K562 (cell line): ENCODE measurements around the gene TMEM203. TPM values are rescaled to one million over a fixed set of nuclear protein-coding genes. Genes with fewer than 3 reads are reported as not detected.
A peak's percentile ranks its signal among the peaks of the same experiment; 100 is the strongest.

Experiments used
- ATAC-seq: fragments of 200-7000 bp; cut with Tn5 transposase; 3 replicates; pipeline ENCODE4 v1.9.1; 2020; ENCODE audit warnings: moderate library complexity
- BruUV-seq: library from RNA; stranded (reverse); fragments of 400-500 nt; replicated peaks from 2 replicates; lab custom pipeline; 2021; lab: Mats Ljungman, UMichigan
- CTCF ChIA-PET: fragments of 300-600 bp; formaldehyde crosslinking; extraction: SDS; loops from one replicate; lab custom pipeline; 2021; ENCODE audit warnings: low intra/inter-chr PET ratio; lab: Yijun Ruan, JAX
- POLR2A ChIA-PET: fragments of 300-600, 350-650 bp; sonication (Branson Sonifier 250); formaldehyde crosslinking; extraction: SDS; loops from one replicate; lab custom pipeline; 2021; ENCODE audit warnings: antibody characterized with exemption, inconsistent platforms; lab: Yijun Ruan, JAX
- DNase-seq, 4 experiments: peaks; one replicate each; pipeline versions ENCODE4 v3.0.0 to v3.0.0-alpha.2; 2011 to 2018; ENCODE audit warnings: low spot score in 3 of 4, mixed read lengths in 3 of 4; ENCODE audit errors: extremely low read depth in 1 of 4
- FAIRE-seq: peaks from 2 replicates; lab custom pipeline; 2011; peaks lifted over from hg19 to GRCh38; lab: Jason Lieb, UNC
- H2AFZ ChIP-seq: 2 replicates; pipeline ENCODE4 v1.6.0; 2011; ENCODE audit warnings: low read depth, low read length, control low read depth, inconsistent platforms
- H3K27ac ChIP-seq: fragments of 200-600 bp; 3 replicates; pipeline ENCODE4 v1.8.0; 2011; ENCODE audit warnings: low read depth, mild to moderate bottlenecking, control low read depth, inconsistent platforms, low read length, moderate library complexity, mixed read lengths; ENCODE audit errors: extremely low read depth
- H3K27me3 ChIP-seq, 2 experiments: fragments of 300-600 bp in 1 of 2; 2 replicates in 1 of 2; 3 replicates in 1 of 2; pipeline versions ENCODE4 v1.6.0 to v1.8.0; 2011; ENCODE audit warnings: inconsistent platforms in 2 of 2, low read length in 2 of 2, mild to moderate bottlenecking in 1 of 2, mixed read lengths in 1 of 2, moderate library complexity in 1 of 2; ENCODE audit not compliant: control insufficient read depth in 2 of 2, insufficient read depth in 2 of 2
- H3K36me3 ChIP-seq: fragments of 300-600 bp; 3 replicates; pipeline ENCODE4 v1.8.0; 2011; ENCODE audit warnings: mild to moderate bottlenecking, low read length, inconsistent platforms; ENCODE audit not compliant: control insufficient read depth, insufficient read depth
- H3K4me1 ChIP-seq, 2 experiments: fragments of 200-600 bp in 1 of 2; replicated peaks in 1 of 2; 2 replicates in 1 of 2; 3 replicates in 1 of 2; pipeline versions ENCODE4 v1.5.1 to v1.8.0; 2011; ENCODE audit warnings: inconsistent platforms in 2 of 2, low read length in 2 of 2, mild to moderate bottlenecking in 1 of 2, mixed read lengths in 1 of 2, moderate library complexity in 1 of 2; ENCODE audit not compliant: control insufficient read depth in 2 of 2, insufficient read depth in 2 of 2
- H3K4me2 ChIP-seq: 2 replicates; pipeline ENCODE4 v1.6.1; 2011; ENCODE audit warnings: low read length, control low read depth, inconsistent platforms, mixed read lengths; ENCODE audit not compliant: insufficient read depth
- H3K4me3 ChIP-seq: fragments of 200-600 bp; sonication (generic), shearing (Covaris generic); 2 replicates; pipeline ENCODE4 v1.5.1; 2016; ENCODE audit warnings: control low read depth, inconsistent platforms
- H3K79me2 ChIP-seq: fragments of 200-600 bp; 3 replicates; pipeline ENCODE4 v1.8.0; 2011; ENCODE audit warnings: low read length, inconsistent platforms; ENCODE audit not compliant: control insufficient read depth, insufficient read depth
- H3K9ac ChIP-seq, 2 experiments: 2 replicates each; pipeline versions ENCODE4 v1.6.0 to v1.6.1; 2011; ENCODE audit warnings: low read depth in 2 of 2, low read length in 2 of 2, control low read depth in 1 of 2, inconsistent platforms in 1 of 2, mild to moderate bottlenecking in 1 of 2, mixed read lengths in 1 of 2; ENCODE audit not compliant: insufficient read depth in 1 of 2
- H3K9me1 ChIP-seq: one replicate; pipeline ENCODE4 v1.6.0; 2011; ENCODE audit warnings: inconsistent platforms, mild to moderate bottlenecking, low read length, moderate library complexity; ENCODE audit not compliant: control insufficient read depth, insufficient read depth
- H3K9me3 ChIP-seq: replicated peaks from 2 replicates; pipeline ENCODE4 v1.5.1; 2011; ENCODE audit warnings: low read depth, low read length, inconsistent platforms; ENCODE audit not compliant: control insufficient read depth, insufficient read depth
- H4K20me1 ChIP-seq: replicated peaks from 2 replicates; pipeline ENCODE4 v1.6.1; 2011; ENCODE audit warnings: low read length, inconsistent platforms, mixed read lengths; ENCODE audit not compliant: control insufficient read depth, insufficient read depth
- FIP1L1 ChIP-seq: fragments of 200-400 bp; formaldehyde crosslinking; IDR thresholded peaks from 2 replicates; pipeline ENCODE4 v1.6.1; 2018; ENCODE audit warnings: mild to moderate bottlenecking, low read depth, low read length; ENCODE audit not compliant: poor library complexity, severe bottlenecking
- MTF1 ChIP-seq: fragments of 250-450 bp; sonication (Bioruptor Pico); IDR thresholded peaks from 2 replicates; pipeline ENCODE4 v1.9.0; 2021; ENCODE audit warnings: moderate library complexity, mild to moderate bottlenecking, inconsistent platforms, borderline replicate concordance
- PATZ1 ChIP-seq: fragments of 250-450 bp; sonication (Bioruptor Pico); IDR thresholded peaks from 2 replicates; pipeline ENCODE4 v1.5.0; 2020; ENCODE audit warnings: mild to moderate bottlenecking, borderline replicate concordance
- POLR2A ChIP-seq: fragments of 450-650 bp; conservative IDR thresholded peaks from 2 replicates; pipeline ENCODE4 v1.6.1; 2016
- POLR2G ChIP-seq: fragments of 200-400 bp; formaldehyde crosslinking; IDR thresholded peaks from 2 replicates; pipeline ENCODE4 v1.6.1; 2017; ENCODE audit warnings: low read depth, mild to moderate bottlenecking, antibody characterized with exemption, low read length, moderate library complexity
- RBFOX2 ChIP-seq: fragments of 200-400 bp; formaldehyde crosslinking; IDR thresholded peaks from 2 replicates; pipeline ENCODE4 v1.6.1; 2017; ENCODE audit warnings: low read depth, mild to moderate bottlenecking, low read length, moderate library complexity
- ZBTB9 ChIP-seq: fragments of 450-650 bp; formaldehyde crosslinking; IDR thresholded peaks from 2 replicates; pipeline ENCODE4 v1.4.0; 2020; ENCODE audit warnings: mild to moderate bottlenecking, moderate library complexity
- WGBS: fragments of 100-300 bp; shearing (Covaris generic); methylation state at CpG from one replicate; pipeline ENCODE4 v1.1.6; 2016; ENCODE audit warnings: low coverage, mixed read lengths; ENCODE audit not compliant: insufficient coverage; ENCODE audit errors: missing lambda C conversion rate; 5-methylcytosine and 5-hydroxymethylcytosine counted together
- in situ Hi-C: fragments of 300-500 bp; cut with MboI; formaldehyde crosslinking; loops from 4 replicates; pipeline ENCODE4 v1.15.0; 2018; ENCODE audit warnings: inconsistent platforms, mixed read lengths
- intact Hi-C: fragments of 100-400 bp; cut with micrococcal nuclease; formaldehyde crosslinking; loops from 2 replicates; pipeline ENCODE4 v1.14.2; 2022
- polyA plus RNA-seq, 8 experiments: library from polyadenylated mRNA; depleted of rRNA in 4 of 8; stranded (reverse) in 5 of 8; unstranded in 3 of 8; fragments of >200 nt; fragmentation: Nextera tagmentation in 2 of 8; fragmentation: Illumina TruSeq in 1 of 8; extraction: Ambion mirVana in 2 of 8; extraction: Trizol in 1 of 8; gene quantifications; 2 replicates each; pipeline versions ENCODE4 v1.2.1 to v1.2.3, GENCODE V29; 2011 to 2014; ENCODE audit warnings: inconsistent platforms in 1 of 8, missing spikeins in 1 of 8
- total RNA-seq, 7 experiments: library from RNA; depleted of rRNA in 6 of 7; stranded (reverse); fragments of >200 nt in 6 of 7; fragmentation: Illumina TruSeq in 2 of 7; extraction: Trizol in 2 of 7; gene quantifications; 2 replicates each; pipeline versions ENCODE4 v1.2.1 to v1.2.3, GENCODE V29; 2011 to 2021; ENCODE audit warnings: low replicate concordance in 1 of 7

The TMEM203 gene
- total and polyA plus RNA-seq, 9 of the 15 experiments (the other 6 are each of a cell fraction or from before 2014, with no cell fraction given), result 8.8 to 59.5 (median 37.6) TPM

- ChIA-PET CTCF (no interaction called here), POLR2A (interaction anchor here (0.6 to 1.8 kb wide), 2 partner anchors 19 to 65 kb away, joined by 4 to 7 read pairs; no protein-coding TSS in a partner anchor)
- no peaks in the 10 kb centered on the region for H3K9me3 ChIP-seq
- no peak overlapping the region for H3K4me3 ChIP-seq
- ATAC-seq (no peak), FAIRE-seq (no peak), DNase-seq (no peak)
- in situ Hi-C loops, result no loop called here
- BruUV-seq, result no TSS peak
- peaks cover 3 to 84% of the 10 kb centered on the region in 2 experiments; a peak in 3 of 5 replicates for H3K4me1 ChIP-seq
- H3K9me1 ChIP-seq, result no peaks in the 10 kb centered on the region
- intact Hi-C loops, result no loop called here
- H4K20me1 ChIP-seq, result 0 out of 2 replicates have a peak, but pooled peaks cover 5% of the 10 kb centered on the region
- H3K36me3 ChIP-seq, result peaks cover 11% of the 10 kb centered on the region; the same call in 1 of the 3 replicates
- 60% methylated on average over 45 of the region's 45 CpGs for WGBS
- H3K4me2 ChIP-seq, result no peak overlapping the region
- TF ChIP-seq ZBTB9 (CRISPR knock-in tag) (peak; percentile 69; the same call in 1 of the 2 replicates), POLR2G (peak; percentile 71), RBFOX2 (0 out of 2 replicates have a peak, but pooled peaks have one; percentile 15), MTF1 (no peak), FIP1L1 (peak; percentile 36), POLR2A (peak; percentile 22; the same call in 1 of the 2 replicates), PATZ1 (CRISPR knock-in tag) (no peak)
- no peaks in the 10 kb centered on the region for H3K79me2 ChIP-seq
- no peak overlapping the region for H3K27ac ChIP-seq
- H2AFZ ChIP-seq, result no peak overlapping the region
- H3K9ac ChIP-seq, result peak overlapping the region in 1 of 2 experiments; percentile 41; a peak in 2 of 4 replicates
- peaks cover 5 to 21% of the 10 kb centered on the region in 2 experiments; a peak in 4 of 5 replicates for H3K27me3 ChIP-seq
Observed at GRCh38 chr9:137173796-137174664, 31.4 kb downstream of the TMEM203 start.
